ENCODE data around the gene PRR12.

PRR12 gene

GRCh38 chr19:49599378-49600295, 8.7 kb downstream of the PRR12 start:
- H3K4me3 ChIP-seq (replicated peaks in 1 of 2; ENCODE audit: low read depth in 2 of 2, low read length in 2 of 2), result no peak overlapping the region
- DNase-seq (ENCODE audit: low read depth in 2 of 2), result no peak
- TF ChIP-seq CTCF (IDR thresholded peaks at IDR 0.05; ENCODE audit: low read depth, low read length), result no peak

GRCh38 chr19:49601482-49602038, 10.6 kb downstream of the PRR12 start:
- H3K4me3 ChIP-seq (replicated peaks in 1 of 2; ENCODE audit: low read depth in 2 of 2, low read length in 2 of 2), result no peak overlapping the region
- TF ChIP-seq CTCF (IDR thresholded peaks at IDR 0.05; ENCODE audit: low read depth, low read length), result no peak
- no peak for DNase-seq (ENCODE audit: low read depth in 2 of 2)

- TF ChIP-seq CTCF (IDR thresholded peaks at IDR 0.05; ENCODE audit: low read depth, low read length), result no peak
- H3K4me3 ChIP-seq (replicated peaks in 1 of 2; ENCODE audit: low read depth in 2 of 2, low read length in 2 of 2), result no peak overlapping the region
- DNase-seq (ENCODE audit: low read depth in 2 of 2), result no peak
Measured at GRCh38 chr19:49602806-49603205, 11.8 kb downstream of the PRR12 start.

- TF ChIP-seq CTCF (IDR thresholded peaks at IDR 0.05; ENCODE audit: low read depth, low read length), result no peak
- DNase-seq (ENCODE audit: low read depth in 2 of 2), result no peak
Measured at GRCh38 chr19:49605605-49606004, 14.6 kb downstream of the PRR12 start.

GRCh38 chr19:49609499-49610092, 18.6 kb downstream of the PRR12 start:
- no peak overlapping the region for H3K4me3 ChIP-seq (replicated peaks in 1 of 2; ENCODE audit: low read depth in 2 of 2, low read length in 2 of 2)
- no peak for TF ChIP-seq CTCF (IDR thresholded peaks at IDR 0.05; ENCODE audit: low read depth, low read length)
- DNase-seq (ENCODE audit: low read depth in 2 of 2), result no peak

More at GRCh38 chr19:49605605-49606004, 14.6 kb downstream of the PRR12 start:
- H3K4me3 ChIP-seq (replicated peaks in 1 of 2; ENCODE audit: low read depth in 2 of 2, low read length in 2 of 2), result no peak overlapping the region

GRCh38 chr19:49613374-49613773, 22.4 kb downstream of the PRR12 start:
- no peak overlapping the region for H3K4me3 ChIP-seq (replicated peaks in 1 of 2; ENCODE audit: low read depth in 2 of 2, low read length in 2 of 2)
- no peak for TF ChIP-seq CTCF (IDR thresholded peaks at IDR 0.05; ENCODE audit: low read depth, low read length)
- DNase-seq (ENCODE audit: low read depth in 2 of 2), result peak in 1 of 2 donors; percentile 73
